Keratinocyte (primary cell): Measurements from ENCODE around the gene CATSPER4. TPM values are rescaled to one million over a fixed set of nuclear protein-coding genes. Genes with fewer than 3 reads are reported as not detected.
A peak's percentile ranks its signal among the peaks of the same experiment; 100 is the strongest.

Experiments
- DNase-seq: peaks from one replicate; pipeline ENCODE4 v3.0.0-alpha.2; 2011; ENCODE audit warnings: low read depth, missing footprints, low spot score
- FAIRE-seq: peaks from 2 replicates; lab custom pipeline; 2011; peaks lifted over from hg19 to GRCh38; lab: Jason Lieb, UNC
- H2AFZ ChIP-seq: 2 replicates; pipeline ENCODE4 v1.6.0; 2012; ENCODE audit warnings: low read length, control low read depth, inconsistent platforms; ENCODE audit not compliant: control insufficient read depth
- H3K27ac ChIP-seq: 2 replicates; pipeline ENCODE4 v1.5.1; 2011; ENCODE audit warnings: low read length; ENCODE audit not compliant: control insufficient read depth, insufficient read depth
- H3K27me3 ChIP-seq: 3 replicates; pipeline ENCODE4 v1.6.0; 2011; ENCODE audit warnings: low read length; ENCODE audit not compliant: control insufficient read depth, insufficient read depth; ENCODE audit errors: extremely low read depth
- H3K36me3 ChIP-seq, 2 experiments: 2 replicates in 1 of 2; 3 replicates in 1 of 2; pipeline ENCODE4 v1.5.1; 2011; ENCODE audit warnings: low read length in 2 of 2, mild to moderate bottlenecking in 1 of 2; ENCODE audit not compliant: control insufficient read depth in 2 of 2, insufficient read depth in 2 of 2; ENCODE audit errors: extremely low read depth in 1 of 2
- H3K4me1 ChIP-seq: 3 replicates; pipeline ENCODE4 v1.5.1; 2011; ENCODE audit warnings: low read length; ENCODE audit not compliant: control insufficient read depth, insufficient read depth; ENCODE audit errors: extremely low read depth
- H3K4me2 ChIP-seq: 3 replicates; pipeline ENCODE4 v1.6.0; 2011; ENCODE audit warnings: low read depth, low read length; ENCODE audit not compliant: control insufficient read depth, insufficient read depth; ENCODE audit errors: extremely low read depth
- H3K4me3 ChIP-seq, 3 experiments: fragments of 200-600 bp in 1 of 3; sonication (generic) in 1 of 3; 2 replicates in 2 of 3; 3 replicates in 1 of 3; pipeline ENCODE4 v1.5.1; 2011 to 2016; ENCODE audit warnings: low read length in 3 of 3, mild to moderate bottlenecking in 3 of 3, control low read depth in 2 of 3, inconsistent platforms in 1 of 3, low read depth in 1 of 3, mixed read lengths in 1 of 3, mixed run types in 1 of 3, moderate library complexity in 1 of 3; ENCODE audit not compliant: control insufficient read depth in 2 of 3, insufficient read depth in 2 of 3; ENCODE audit errors: extremely low read depth in 1 of 3
- H3K79me2 ChIP-seq: 2 replicates; pipeline ENCODE4 v1.6.0; 2012; ENCODE audit warnings: low read length; ENCODE audit not compliant: control insufficient read depth, insufficient read depth
- H3K9ac ChIP-seq: 3 replicates; pipeline ENCODE4 v1.6.0; 2011; ENCODE audit warnings: low read length; ENCODE audit not compliant: control insufficient read depth, insufficient read depth; ENCODE audit errors: extremely low read depth
- H3K9me1 ChIP-seq: 3 replicates; pipeline ENCODE4 v1.6.0; 2011; ENCODE audit warnings: low read length; ENCODE audit not compliant: control insufficient read depth, insufficient read depth; ENCODE audit errors: extremely low read depth
- H3K9me3 ChIP-seq: 2 replicates; pipeline ENCODE4 v1.5.1; 2012; ENCODE audit warnings: low read depth, low read length; ENCODE audit not compliant: control insufficient read depth
- H4K20me1 ChIP-seq: 3 replicates; pipeline ENCODE4 v1.6.0; 2011; ENCODE audit warnings: low read length; ENCODE audit not compliant: control insufficient read depth, insufficient read depth; ENCODE audit errors: extremely low read depth
- EZH2 ChIP-seq: IDR thresholded peaks from one replicate; pipeline ENCODE4 v1.6.1; 2012; ENCODE audit warnings: inconsistent platforms, mild to moderate bottlenecking, low read length, moderate library complexity
- dilution Hi-C: fragments of 300-500 bp; cut with MboI; formaldehyde crosslinking; loops from one replicate; pipeline ENCODE4 v1.7.0; 2020; ENCODE audit warnings: low sequenced_read_pairs; ENCODE audit not compliant: extremely low pct_ligation_motif_present
- polyA plus RNA-seq, 5 experiments: library from polyadenylated mRNA; depleted of rRNA in 3 of 5; stranded (reverse) in 3 of 5; stranded (forward) in 1 of 5; unstranded in 1 of 5; fragments of >200 nt; gene quantifications; 1 replicate in 1 of 5; 2 replicates in 3 of 5; 3 replicates in 1 of 5; pipeline versions ENCODE4 v1.2.1 to v1.2.3, GENCODE V29; 2011 to 2012; ENCODE audit warnings: missing spikeins in 2 of 5, low read depth in 1 of 5, low replicate concordance in 1 of 5
- TF ChIP-seq, protein P1 (sequence below), 3 experiments: IDR thresholded peaks in 1 of 3; conservative IDR thresholded peaks in 1 of 3; optimal IDR thresholded peaks in 1 of 3; 2 replicates in 2 of 3; 3 replicates in 1 of 3; pipeline versions ENCODE3 to v1.5.1; 2011; ENCODE audit warnings: low read length in 3 of 3, mild to moderate bottlenecking in 3 of 3, moderate library complexity in 2 of 3, control low read depth in 1 of 3, inconsistent platforms in 1 of 3; ENCODE audit not compliant: insufficient read depth in 2 of 3; ENCODE audit errors: extremely low read depth in 1 of 3

Gene CATSPER4
- polyA plus RNA-seq, 1 donor (not counting 4 experiments of a cell fraction or from before 2014, with no cell fraction given), result 0.04 TPM

DNA sequence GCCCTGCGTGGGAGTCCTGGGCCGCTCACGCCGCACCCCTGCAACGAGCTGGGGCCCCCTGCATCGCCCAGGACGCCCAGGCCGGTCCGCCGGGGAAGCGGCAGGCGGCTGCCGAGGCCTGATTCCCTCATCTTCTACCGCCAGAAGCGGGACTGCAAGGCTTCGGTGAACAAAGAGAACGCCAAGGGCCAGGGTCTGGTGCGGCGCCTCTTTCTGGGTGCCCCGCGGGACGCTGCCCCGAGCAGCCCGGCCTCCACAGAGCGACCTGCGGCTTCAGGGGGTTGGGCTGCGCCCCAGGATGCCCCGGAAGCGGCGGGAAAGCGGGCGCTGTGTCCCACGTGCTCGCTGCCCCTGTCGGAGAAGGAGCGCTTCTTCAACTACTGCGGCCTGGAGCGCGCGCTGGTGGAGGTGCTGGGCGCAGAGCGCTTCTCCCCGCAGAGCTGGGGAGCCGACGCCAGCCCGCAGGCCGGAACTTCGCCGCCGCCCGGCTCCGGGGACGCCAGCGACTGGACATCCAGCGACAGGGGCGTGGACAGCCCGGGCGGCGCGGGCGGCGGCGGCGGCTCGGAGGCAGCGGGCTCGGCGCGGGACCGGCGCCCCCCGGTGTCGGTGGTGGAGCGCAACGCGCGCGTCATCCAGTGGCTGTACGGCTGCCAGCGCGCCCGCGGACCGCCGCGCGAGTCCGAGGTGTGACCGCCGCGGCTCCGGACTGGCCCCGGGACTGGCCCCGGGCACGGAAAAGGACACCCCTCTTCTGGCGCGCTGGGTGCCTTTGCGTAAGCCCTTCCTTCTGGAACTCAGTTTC, 28.8 kb upstream of the CATSPER4 start:
- H4K20me1 ChIP-seq, result no peaks in the 10 kb centered on the region
- peak overlapping the region; percentile 7 to 62 (median 42) for H3K4me3 ChIP-seq
- peaks cover 13% of the 10 kb centered on the region for H3K27me3 ChIP-seq
- FAIRE-seq, result no peak
- H3K9ac ChIP-seq, result peak overlapping the region; percentile 37
- no peaks in the 10 kb centered on the region for H3K79me2 ChIP-seq
- H3K4me2 ChIP-seq, result peak overlapping the region; percentile 82
- H3K27ac ChIP-seq, result no peak overlapping the region
- DNase-seq, result no peak
- no peak for TF ChIP-seq EZH2
- TF ChIP-seq, protein P1, sequence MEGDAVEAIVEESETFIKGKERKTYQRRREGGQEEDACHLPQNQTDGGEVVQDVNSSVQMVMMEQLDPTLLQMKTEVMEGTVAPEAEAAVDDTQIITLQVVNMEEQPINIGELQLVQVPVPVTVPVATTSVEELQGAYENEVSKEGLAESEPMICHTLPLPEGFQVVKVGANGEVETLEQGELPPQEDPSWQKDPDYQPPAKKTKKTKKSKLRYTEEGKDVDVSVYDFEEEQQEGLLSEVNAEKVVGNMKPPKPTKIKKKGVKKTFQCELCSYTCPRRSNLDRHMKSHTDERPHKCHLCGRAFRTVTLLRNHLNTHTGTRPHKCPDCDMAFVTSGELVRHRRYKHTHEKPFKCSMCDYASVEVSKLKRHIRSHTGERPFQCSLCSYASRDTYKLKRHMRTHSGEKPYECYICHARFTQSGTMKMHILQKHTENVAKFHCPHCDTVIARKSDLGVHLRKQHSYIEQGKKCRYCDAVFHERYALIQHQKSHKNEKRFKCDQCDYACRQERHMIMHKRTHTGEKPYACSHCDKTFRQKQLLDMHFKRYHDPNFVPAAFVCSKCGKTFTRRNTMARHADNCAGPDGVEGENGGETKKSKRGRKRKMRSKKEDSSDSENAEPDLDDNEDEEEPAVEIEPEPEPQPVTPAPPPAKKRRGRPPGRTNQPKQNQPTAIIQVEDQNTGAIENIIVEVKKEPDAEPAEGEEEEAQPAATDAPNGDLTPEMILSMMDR (optimal IDR thresholded peaks at IDR 0.05 in 1 of 3, IDR thresholded peaks at IDR 0.05 in 1 of 3, conservative IDR thresholded peaks at IDR 0.05 in 1 of 3; ENCODE audit: extremely low read depth in 1 of 3, insufficient read depth in 2 of 3, low read length in 3 of 3), result peak in 2 of 3 experiments; percentile 10 to 61
- peaks cover 18% of the 10 kb centered on the region for H3K4me1 ChIP-seq
- dilution Hi-C loops, result no loop called here
- H2AFZ ChIP-seq, result peak overlapping the region; percentile 56
- H3K9me3 ChIP-seq, result no peaks in the 10 kb centered on the region
- no peaks in the 10 kb centered on the region for H3K36me3 ChIP-seq
- H3K9me1 ChIP-seq, result no peaks in the 10 kb centered on the region

- Histone ChIP-seq H2AFZ (peak overlapping the region; percentile 51), H3K27ac (no peak overlapping the region), H3K79me2 (no peaks in the 10 kb centered on the region), H3K4me3 (peak overlapping the region in 2 of 3 experiments; percentile 42 to 62), H3K4me1 (peaks cover 16% of the 10 kb centered on the region), H3K9ac (no peak overlapping the region), H3K4me2 (peak overlapping the region; percentile 82), H3K27me3 (peaks cover 13% of the 10 kb centered on the region), H4K20me1 (no peaks in the 10 kb centered on the region), H3K36me3 (no peaks in the 10 kb centered on the region), H3K9me3 (no peaks in the 10 kb centered on the region), H3K9me1 (no peaks in the 10 kb centered on the region)
- FAIRE-seq (no peak), DNase-seq (no peak)
- dilution Hi-C loops, result no loop called here
- no peak for TF ChIP-seq EZH2
- TF ChIP-seq, protein P1 (optimal IDR thresholded peaks at IDR 0.05 in 1 of 3, IDR thresholded peaks at IDR 0.05 in 1 of 3, conservative IDR thresholded peaks at IDR 0.05 in 1 of 3; ENCODE audit: extremely low read depth in 1 of 3, insufficient read depth in 2 of 3, low read length in 3 of 3), result no peak
Measured at GRCh38 chr1:26162220-26162709, 28.1 kb upstream of the CATSPER4 start.
